ENCODE results near the gene MSL2. TPM values are rescaled to one million over a fixed set of nuclear protein-coding genes. Genes with fewer than 3 reads are reported as not detected.

MSL2 gene
- total RNA-seq, 1 experiment from 2014 or later: 37.8 TPM

DNA sequence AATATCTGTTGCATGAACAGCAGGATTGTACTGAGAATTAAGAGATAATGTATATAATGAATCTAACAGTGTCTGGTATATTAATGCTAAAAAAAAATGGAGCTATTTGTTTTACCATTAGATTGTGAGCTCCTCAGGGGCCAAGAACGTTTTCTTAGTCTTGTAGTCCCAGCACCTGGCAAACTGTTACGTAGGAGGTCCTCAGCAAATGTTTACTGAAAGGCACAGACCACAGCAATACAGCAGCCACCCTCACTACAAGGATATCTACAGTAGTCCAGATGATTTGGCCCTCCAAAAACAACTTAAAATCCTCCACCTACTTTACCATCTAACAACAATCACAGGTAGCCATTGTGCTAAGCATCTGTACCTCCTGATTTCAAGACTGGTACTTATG lies 59.7 kb downstream of the MSL2 start:
- ATAC-seq (no peak), DNase-seq (ENCODE audit: low spot score) (no peak)
- no peaks in the 10 kb centered on the region for H3K36me3 Mint-ChIP-seq
- H3K27me3 Mint-ChIP-seq (ENCODE audit: low read depth): peaks cover 10% of the 10 kb centered on the region
- no peak overlapping the region for H3K27ac Mint-ChIP-seq
- no peak for TF ChIP-seq ZNF263 (CRISPR knock-in tag; IDR thresholded peaks at IDR 0.05; ENCODE audit: low read depth)
- no peak for TF ChIP-seq TEAD1 (CRISPR knock-in tag; IDR thresholded peaks at IDR 0.05)
- TF ChIP-seq, protein P1, sequence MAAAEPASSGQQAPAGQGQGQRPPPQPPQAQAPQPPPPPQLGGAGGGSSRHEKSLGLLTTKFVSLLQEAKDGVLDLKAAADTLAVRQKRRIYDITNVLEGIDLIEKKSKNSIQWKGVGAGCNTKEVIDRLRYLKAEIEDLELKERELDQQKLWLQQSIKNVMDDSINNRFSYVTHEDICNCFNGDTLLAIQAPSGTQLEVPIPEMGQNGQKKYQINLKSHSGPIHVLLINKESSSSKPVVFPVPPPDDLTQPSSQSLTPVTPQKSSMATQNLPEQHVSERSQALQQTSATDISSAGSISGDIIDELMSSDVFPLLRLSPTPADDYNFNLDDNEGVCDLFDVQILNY (CRISPR knock-in tag; IDR thresholded peaks at IDR 0.05): no peak
- TF ChIP-seq SMAD4 (CRISPR knock-in tag; IDR thresholded peaks at IDR 0.05): no peak
- TF ChIP-seq NR2C2 (CRISPR knock-in tag; IDR thresholded peaks at IDR 0.05): no peak
- no peak for TF ChIP-seq ZNF138 (CRISPR knock-in tag; conservative IDR thresholded peaks at IDR 0.05)
- no peak for TF ChIP-seq ZNF121 (CRISPR knock-in tag; IDR thresholded peaks at IDR 0.05)
- TF ChIP-seq ZSCAN18 (CRISPR knock-in tag; IDR thresholded peaks at IDR 0.05): no peak
- no peak for TF ChIP-seq FOXP1 (CRISPR knock-in tag; IDR thresholded peaks at IDR 0.05; ENCODE audit: borderline replicate concordance)
- H3K4me3 Mint-ChIP-seq: no peak overlapping the region
- POLR2A ChIA-PET: no interaction called here
- H3K4me1 Mint-ChIP-seq: no peaks in the 10 kb centered on the region
- H3K9me3 Mint-ChIP-seq: no peaks in the 10 kb centered on the region; the same call in 1 of the 2 replicates
- CTCF ChIA-PET: no interaction called here

DNA sequence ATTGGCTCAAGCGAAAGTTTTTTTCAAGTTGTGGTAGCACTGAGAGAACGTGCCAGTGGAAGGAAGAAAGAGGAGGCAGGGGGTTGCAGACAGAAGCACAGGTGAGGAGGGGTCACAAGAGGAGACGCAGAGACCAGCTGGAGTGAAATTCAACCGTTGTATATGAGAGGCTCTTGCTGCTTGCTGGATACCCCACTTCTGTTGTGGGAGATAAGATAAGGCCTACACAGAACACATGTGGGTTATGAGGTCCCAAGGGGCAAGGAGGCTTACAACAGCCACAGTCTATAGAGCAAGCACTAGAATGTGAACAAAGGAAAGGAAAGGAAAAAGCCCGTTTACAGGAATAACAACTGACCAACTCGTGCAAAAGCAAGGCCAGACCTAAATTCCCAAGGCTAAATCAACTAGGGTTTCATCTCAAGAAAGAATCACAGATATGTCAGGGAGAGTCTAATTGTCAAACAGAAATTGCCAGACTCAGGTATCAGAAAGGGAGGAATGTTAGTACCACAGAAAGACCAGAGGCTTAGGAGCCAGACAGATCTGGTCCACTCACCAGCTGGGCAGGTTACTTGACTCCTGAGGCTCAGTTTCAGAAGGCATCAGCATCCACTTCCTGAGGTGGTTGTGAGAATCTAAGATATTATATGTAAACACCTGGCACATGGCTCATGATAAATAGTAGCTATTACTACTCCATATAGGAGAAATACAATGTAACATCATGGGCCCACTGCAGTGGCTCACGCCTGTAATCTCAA lies 60.9 kb downstream of the MSL2 start:
- no peaks in the 10 kb centered on the region for H3K27me3 Mint-ChIP-seq (ENCODE audit: low read depth)
- ChIA-PET POLR2A (no interaction called here), CTCF (no interaction called here)
- no peak overlapping the region for H3K4me3 Mint-ChIP-seq
- H3K9me3 Mint-ChIP-seq: peaks cover 4% of the 10 kb centered on the region; the same call in 1 of the 2 replicates
- no peaks in the 10 kb centered on the region for H3K4me1 Mint-ChIP-seq
- no peaks in the 10 kb centered on the region for H3K36me3 Mint-ChIP-seq
- H3K27ac Mint-ChIP-seq: peak overlapping the region; percentile 47; the same call in 1 of the 2 replicates
- ATAC-seq (no peak), DNase-seq (ENCODE audit: low spot score) (no peak)
- TF ChIP-seq IRF2 (CRISPR knock-in tag; IDR thresholded peaks at IDR 0.05; ENCODE audit: borderline replicate concordance, low read depth) (no peak), ESRRA (CRISPR knock-in tag; IDR thresholded peaks at IDR 0.05; ENCODE audit: borderline replicate concordance) (no peak), STAT6 (CRISPR knock-in tag; conservative IDR thresholded peaks at IDR 0.05; ENCODE audit: low read depth) (no peak), ZNF423 (CRISPR knock-in tag; IDR thresholded peaks at IDR 0.05) (no peak), ZNF263 (CRISPR knock-in tag; IDR thresholded peaks at IDR 0.05; ENCODE audit: low read depth) (no peak), TEAD1 (CRISPR knock-in tag; IDR thresholded peaks at IDR 0.05) (no peak), NR1H2 (CRISPR knock-in tag; IDR thresholded peaks at IDR 0.05) (no peak), ZNF121 (CRISPR knock-in tag; IDR thresholded peaks at IDR 0.05) (no peak), CBFB (CRISPR knock-in tag; IDR thresholded peaks at IDR 0.05; ENCODE audit: low read depth) (no peak), MYBL2 (CRISPR knock-in tag; IDR thresholded peaks at IDR 0.05) (no peak), PRRX2 (CRISPR knock-in tag; IDR thresholded peaks at IDR 0.05) (no peak), FOXP1 (CRISPR knock-in tag; IDR thresholded peaks at IDR 0.05; ENCODE audit: borderline replicate concordance) (no peak), TCF7 (CRISPR knock-in tag; IDR thresholded peaks at IDR 0.05; ENCODE audit: low read depth) (no peak)
- TF ChIP-seq, protein P2, sequence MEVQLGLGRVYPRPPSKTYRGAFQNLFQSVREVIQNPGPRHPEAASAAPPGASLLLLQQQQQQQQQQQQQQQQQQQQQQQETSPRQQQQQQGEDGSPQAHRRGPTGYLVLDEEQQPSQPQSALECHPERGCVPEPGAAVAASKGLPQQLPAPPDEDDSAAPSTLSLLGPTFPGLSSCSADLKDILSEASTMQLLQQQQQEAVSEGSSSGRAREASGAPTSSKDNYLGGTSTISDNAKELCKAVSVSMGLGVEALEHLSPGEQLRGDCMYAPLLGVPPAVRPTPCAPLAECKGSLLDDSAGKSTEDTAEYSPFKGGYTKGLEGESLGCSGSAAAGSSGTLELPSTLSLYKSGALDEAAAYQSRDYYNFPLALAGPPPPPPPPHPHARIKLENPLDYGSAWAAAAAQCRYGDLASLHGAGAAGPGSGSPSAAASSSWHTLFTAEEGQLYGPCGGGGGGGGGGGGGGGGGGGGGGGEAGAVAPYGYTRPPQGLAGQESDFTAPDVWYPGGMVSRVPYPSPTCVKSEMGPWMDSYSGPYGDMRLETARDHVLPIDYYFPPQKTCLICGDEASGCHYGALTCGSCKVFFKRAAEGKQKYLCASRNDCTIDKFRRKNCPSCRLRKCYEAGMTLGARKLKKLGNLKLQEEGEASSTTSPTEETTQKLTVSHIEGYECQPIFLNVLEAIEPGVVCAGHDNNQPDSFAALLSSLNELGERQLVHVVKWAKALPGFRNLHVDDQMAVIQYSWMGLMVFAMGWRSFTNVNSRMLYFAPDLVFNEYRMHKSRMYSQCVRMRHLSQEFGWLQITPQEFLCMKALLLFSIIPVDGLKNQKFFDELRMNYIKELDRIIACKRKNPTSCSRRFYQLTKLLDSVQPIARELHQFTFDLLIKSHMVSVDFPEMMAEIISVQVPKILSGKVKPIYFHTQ (CRISPR knock-in tag; IDR thresholded peaks at IDR 0.05): no peak
- TF ChIP-seq, protein P3, sequence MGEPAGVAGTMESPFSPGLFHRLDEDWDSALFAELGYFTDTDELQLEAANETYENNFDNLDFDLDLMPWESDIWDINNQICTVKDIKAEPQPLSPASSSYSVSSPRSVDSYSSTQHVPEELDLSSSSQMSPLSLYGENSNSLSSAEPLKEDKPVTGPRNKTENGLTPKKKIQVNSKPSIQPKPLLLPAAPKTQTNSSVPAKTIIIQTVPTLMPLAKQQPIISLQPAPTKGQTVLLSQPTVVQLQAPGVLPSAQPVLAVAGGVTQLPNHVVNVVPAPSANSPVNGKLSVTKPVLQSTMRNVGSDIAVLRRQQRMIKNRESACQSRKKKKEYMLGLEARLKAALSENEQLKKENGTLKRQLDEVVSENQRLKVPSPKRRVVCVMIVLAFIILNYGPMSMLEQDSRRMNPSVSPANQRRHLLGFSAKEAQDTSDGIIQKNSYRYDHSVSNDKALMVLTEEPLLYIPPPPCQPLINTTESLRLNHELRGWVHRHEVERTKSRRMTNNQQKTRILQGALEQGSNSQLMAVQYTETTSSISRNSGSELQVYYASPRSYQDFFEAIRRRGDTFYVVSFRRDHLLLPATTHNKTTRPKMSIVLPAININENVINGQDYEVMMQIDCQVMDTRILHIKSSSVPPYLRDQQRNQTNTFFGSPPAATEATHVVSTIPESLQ (CRISPR knock-in tag; IDR thresholded peaks at IDR 0.05): no peak
- TF ChIP-seq, protein P4, sequence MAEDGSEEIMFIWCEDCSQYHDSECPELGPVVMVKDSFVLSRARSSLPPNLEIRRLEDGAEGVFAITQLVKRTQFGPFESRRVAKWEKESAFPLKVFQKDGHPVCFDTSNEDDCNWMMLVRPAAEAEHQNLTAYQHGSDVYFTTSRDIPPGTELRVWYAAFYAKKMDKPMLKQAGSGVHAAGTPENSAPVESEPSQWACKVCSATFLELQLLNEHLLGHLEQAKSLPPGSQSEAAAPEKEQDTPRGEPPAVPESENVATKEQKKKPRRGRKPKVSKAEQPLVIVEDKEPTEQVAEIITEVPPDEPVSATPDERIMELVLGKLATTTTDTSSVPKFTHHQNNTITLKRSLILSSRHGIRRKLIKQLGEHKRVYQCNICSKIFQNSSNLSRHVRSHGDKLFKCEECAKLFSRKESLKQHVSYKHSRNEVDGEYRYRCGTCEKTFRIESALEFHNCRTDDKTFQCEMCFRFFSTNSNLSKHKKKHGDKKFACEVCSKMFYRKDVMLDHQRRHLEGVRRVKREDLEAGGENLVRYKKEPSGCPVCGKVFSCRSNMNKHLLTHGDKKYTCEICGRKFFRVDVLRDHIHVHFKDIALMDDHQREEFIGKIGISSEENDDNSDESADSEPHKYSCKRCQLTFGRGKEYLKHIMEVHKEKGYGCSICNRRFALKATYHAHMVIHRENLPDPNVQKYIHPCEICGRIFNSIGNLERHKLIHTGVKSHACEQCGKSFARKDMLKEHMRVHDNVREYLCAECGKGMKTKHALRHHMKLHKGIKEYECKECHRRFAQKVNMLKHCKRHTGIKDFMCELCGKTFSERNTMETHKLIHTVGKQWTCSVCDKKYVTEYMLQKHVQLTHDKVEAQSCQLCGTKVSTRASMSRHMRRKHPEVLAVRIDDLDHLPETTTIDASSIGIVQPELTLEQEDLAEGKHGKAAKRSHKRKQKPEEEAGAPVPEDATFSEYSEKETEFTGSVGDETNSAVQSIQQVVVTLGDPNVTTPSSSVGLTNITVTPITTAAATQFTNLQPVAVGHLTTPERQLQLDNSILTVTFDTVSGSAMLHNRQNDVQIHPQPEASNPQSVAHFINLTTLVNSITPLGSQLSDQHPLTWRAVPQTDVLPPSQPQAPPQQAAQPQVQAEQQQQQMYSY (CRISPR knock-in tag; IDR thresholded peaks at IDR 0.05): no peak

Data from WTC11 (cell line).